Testis (tissue), 3 donors: Measurements from ENCODE around the gene NOSIP. TPM values are rescaled to one million over a fixed set of nuclear protein-coding genes. Genes with fewer than 3 reads are reported as not detected.

ENCODE experiments used
- DNase-seq: peaks from one replicate; pipeline ENCODE4 v3.0.0-alpha.2; 2019
- H3K27ac ChIP-seq, 2 donors: fragments of 200-600 bp; sonication (generic); one replicate each; pipeline ENCODE4 v1.5.1; 2019
- H3K27me3 ChIP-seq: fragments of 200-600 bp; sonication (generic); one replicate; pipeline ENCODE4 v1.5.1; 2019
- H3K36me3 ChIP-seq: fragments of 200-600 bp; sonication (generic); one replicate; pipeline ENCODE4 v1.5.1; 2017; ENCODE audit warnings: low read depth; ENCODE audit errors: missing control alignments
- H3K4me1 ChIP-seq: fragments of 200-600 bp; sonication (generic); one replicate; pipeline ENCODE4 v1.5.1; 2019
- H3K4me3 ChIP-seq, 2 donors: fragments of 200-600 bp; sonication (generic); one replicate each; pipeline ENCODE4 v1.5.1; 2017 to 2019
- H3K9me3 ChIP-seq: fragments of 200-600 bp; sonication (generic); one replicate; pipeline ENCODE4 v1.5.1; 2017
- POLR2A ChIP-seq: fragments of 450-650 bp; IDR thresholded peaks from one replicate; pipeline ENCODE4 v1.6.1; 2017; ENCODE audit warnings: antibody characterized with exemption, mild to moderate bottlenecking, moderate library complexity
- WGBS, 2 donors: methylation state at CpG; one replicate each; pipeline ENCODE4 v1.1.5; 2018; 5-methylcytosine and 5-hydroxymethylcytosine counted together
- intact Hi-C: fragments of 100-400 bp; cut with DNase I; formaldehyde crosslinking; loops from one replicate; pipeline ENCODE4 v1.15.1; 2023; ENCODE audit warnings: low total_unique reads
- polyA plus RNA-seq: library from polyadenylated mRNA; stranded (reverse); fragments of 350-450 nt; fragmentation: Illumina TruSeq; extraction: RNeasy Lipid Tissue Mini Kit (QIAGEN cat#74804); gene quantifications from one replicate; pipeline ENCODE4 v1.2.3, GENCODE V29; 2014; ENCODE audit warnings: low read depth, low replicate concordance; ENCODE audit not compliant: insufficient read depth
- total RNA-seq, 2 donors: library from RNA; depleted of rRNA; stranded (reverse); fragments of >200 nt; gene quantifications; one replicate each; pipeline ENCODE4 v1.2.3, GENCODE V29; 2016
- TF ChIP-seq, protein P1 (sequence below), 3 experiments: fragments of 450-650 bp in 2 of 3; fragments of 200-600 bp in 1 of 3; sonication (generic) in 1 of 3; IDR thresholded peaks; one replicate each; pipeline ENCODE4 v1.5.1; 2016 to 2019; ENCODE audit warnings: antibody characterized with exemption in 3 of 3, mild to moderate bottlenecking in 2 of 3, moderate library complexity in 1 of 3

The NOSIP gene
- total and polyA plus RNA-seq, 3 donors from 2014 or later, result 145 to 241 (median 151) TPM

DNA sequence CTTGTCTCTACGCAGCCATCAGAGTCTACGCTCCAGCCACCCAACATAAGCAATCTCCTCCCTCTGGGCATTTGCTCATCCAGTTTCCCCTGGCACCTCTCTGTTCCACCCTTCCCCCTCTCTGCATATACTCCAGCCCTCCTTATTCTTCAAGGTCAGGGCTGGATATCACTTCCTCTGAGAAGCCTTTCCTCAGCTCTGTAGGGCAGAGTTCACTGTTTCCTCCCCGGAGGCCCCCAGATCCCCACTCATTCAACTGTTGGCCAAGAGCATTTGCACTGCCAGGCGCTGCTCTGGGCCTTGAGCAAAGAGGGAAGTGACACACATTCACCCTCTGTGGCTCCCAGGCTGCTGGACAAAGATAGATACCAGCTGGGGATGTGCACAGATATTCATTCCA, 64.6 kb downstream of the NOSIP start:
- H3K27me3 ChIP-seq, result no peaks in the 10 kb centered on the region
- H3K4me1 ChIP-seq, result peaks cover 14% of the 10 kb centered on the region
- no peaks in the 10 kb centered on the region for H3K9me3 ChIP-seq
- H3K27ac ChIP-seq, result no peak overlapping the region
- no peaks in the 10 kb centered on the region for H3K36me3 ChIP-seq
- DNase-seq, result no peak
- WGBS, 2 donors, result 55 to 62% methylated on average over 4 of the region's 4 CpGs
- intact Hi-C loops, result no loop called here
- no peak for TF ChIP-seq POLR2A
- TF ChIP-seq, protein P1, sequence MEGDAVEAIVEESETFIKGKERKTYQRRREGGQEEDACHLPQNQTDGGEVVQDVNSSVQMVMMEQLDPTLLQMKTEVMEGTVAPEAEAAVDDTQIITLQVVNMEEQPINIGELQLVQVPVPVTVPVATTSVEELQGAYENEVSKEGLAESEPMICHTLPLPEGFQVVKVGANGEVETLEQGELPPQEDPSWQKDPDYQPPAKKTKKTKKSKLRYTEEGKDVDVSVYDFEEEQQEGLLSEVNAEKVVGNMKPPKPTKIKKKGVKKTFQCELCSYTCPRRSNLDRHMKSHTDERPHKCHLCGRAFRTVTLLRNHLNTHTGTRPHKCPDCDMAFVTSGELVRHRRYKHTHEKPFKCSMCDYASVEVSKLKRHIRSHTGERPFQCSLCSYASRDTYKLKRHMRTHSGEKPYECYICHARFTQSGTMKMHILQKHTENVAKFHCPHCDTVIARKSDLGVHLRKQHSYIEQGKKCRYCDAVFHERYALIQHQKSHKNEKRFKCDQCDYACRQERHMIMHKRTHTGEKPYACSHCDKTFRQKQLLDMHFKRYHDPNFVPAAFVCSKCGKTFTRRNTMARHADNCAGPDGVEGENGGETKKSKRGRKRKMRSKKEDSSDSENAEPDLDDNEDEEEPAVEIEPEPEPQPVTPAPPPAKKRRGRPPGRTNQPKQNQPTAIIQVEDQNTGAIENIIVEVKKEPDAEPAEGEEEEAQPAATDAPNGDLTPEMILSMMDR (IDR thresholded peaks at IDR 0.05), result no peak
- no peak overlapping the region for H3K4me3 ChIP-seq

DNA sequence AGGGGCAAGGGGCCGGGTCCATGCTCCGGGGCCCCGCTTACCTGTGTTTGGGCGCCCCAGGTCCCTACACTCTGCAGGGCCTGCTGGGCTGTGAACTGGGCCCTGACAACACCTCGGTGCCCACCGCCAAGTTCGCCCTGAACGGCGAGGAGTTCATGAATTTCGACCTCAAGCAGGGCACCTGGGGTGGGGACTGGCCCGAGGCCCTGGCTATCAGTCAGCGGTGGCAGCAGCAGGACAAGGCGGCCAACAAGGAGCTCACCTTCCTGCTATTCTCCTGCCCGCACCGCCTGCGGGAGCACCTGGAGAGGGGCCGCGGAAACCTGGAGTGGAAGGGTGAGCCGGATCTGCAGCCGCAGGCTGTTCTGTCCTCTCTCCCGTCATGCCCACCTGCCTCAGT, 66.2 kb downstream of the NOSIP start:
- Histone ChIP-seq H3K4me1 (peaks cover 14% of the 10 kb centered on the region), H3K27me3 (no peaks in the 10 kb centered on the region), H3K4me3 (peak overlapping the region in 1 of 2 donors; percentile 70), H3K27ac (peak overlapping the region in 1 of 2 donors; percentile 91), H3K9me3 (no peaks in the 10 kb centered on the region), H3K36me3 (no peaks in the 10 kb centered on the region)
- DNase-seq, result no peak
- intact Hi-C loops, result no loop called here
- TF ChIP-seq POLR2A, result no peak
- TF ChIP-seq, protein P1 (IDR thresholded peaks at IDR 0.05), result no peak
- WGBS, 2 donors, result 47 to 76% methylated on average over 15 to 20 of the region's 21 CpGs

DNA sequence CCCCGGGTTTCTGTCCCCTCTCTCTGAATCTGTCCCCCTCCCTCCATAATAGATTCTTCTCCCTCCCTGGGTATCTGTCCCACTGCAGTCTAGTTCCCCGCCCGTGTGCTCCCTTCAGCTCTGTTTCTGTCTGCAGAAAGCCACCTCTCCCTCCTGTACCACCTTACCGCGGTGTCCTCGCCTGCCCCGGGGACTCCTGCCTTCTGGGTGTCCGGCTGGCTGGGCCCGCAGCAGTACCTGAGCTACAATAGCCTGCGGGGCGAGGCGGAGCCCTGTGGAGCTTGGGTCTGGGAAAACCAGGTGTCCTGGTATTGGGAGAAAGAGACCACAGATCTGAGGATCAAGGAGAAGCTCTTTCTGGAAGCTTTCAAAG, 66.6 kb downstream of the NOSIP start:
- no peak for DNase-seq
- Histone ChIP-seq H3K27ac (peak overlapping the region; percentile 91), H3K4me3 (peak overlapping the region; percentile 70 to 85), H3K36me3 (no peaks in the 10 kb centered on the region), H3K4me1 (peaks cover 14% of the 10 kb centered on the region), H3K27me3 (no peaks in the 10 kb centered on the region), H3K9me3 (no peaks in the 10 kb centered on the region)
- 36 to 42% methylated on average over 12 of the region's 12 CpGs for WGBS, 2 donors
- TF ChIP-seq POLR2A, result no peak
- TF ChIP-seq, protein P1 (IDR thresholded peaks at IDR 0.05), result no peak
- intact Hi-C loops, result no loop called here

DNA sequence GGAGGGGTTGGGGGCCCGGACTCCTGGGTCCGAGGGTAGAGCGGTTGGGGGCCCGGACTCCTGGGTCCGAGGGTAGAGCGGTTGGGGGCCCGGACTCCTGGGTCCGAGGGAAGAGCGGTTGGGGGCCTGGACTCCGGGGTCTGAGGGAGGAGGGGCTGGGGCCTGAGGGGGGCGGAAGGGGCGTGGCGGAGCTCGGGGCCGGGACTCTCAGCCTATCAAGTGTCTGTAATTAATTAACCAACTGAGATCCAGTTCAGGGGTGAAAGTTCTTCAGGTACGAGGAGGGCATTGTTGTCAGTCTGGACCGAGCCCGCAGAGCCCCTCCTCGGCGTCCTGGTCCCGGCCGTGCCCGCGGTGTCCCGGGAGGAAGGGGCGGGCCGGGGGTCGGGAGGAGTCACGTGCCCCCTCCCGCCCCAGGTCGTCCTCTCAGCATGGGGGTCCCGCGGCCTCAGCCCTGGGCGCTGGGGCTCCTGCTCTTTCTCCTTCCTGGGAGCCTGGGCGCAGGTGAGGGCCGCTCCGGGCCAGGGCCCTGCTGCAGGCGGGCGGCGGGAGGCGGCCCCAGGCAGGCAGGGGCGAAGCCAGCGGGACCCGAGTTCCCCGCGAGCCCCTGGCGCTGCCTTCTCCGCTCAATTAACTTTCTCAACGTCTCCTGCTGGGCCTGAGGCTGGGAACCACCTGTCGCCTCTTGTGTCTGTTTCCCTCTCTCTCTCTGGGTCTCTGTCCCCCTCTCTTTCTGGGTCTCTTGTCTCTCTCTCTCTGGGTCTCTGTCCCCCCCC, 67.2 kb downstream of the NOSIP start:
- Histone ChIP-seq H3K4me1 (peaks cover 14% of the 10 kb centered on the region), H3K27ac (peak overlapping the region; percentile 91), H3K27me3 (no peaks in the 10 kb centered on the region), H3K4me3 (peak overlapping the region; percentile 70 to 85), H3K9me3 (no peaks in the 10 kb centered on the region), H3K36me3 (no peaks in the 10 kb centered on the region)
- DNase-seq, result peak; percentile 73
- no peak for TF ChIP-seq POLR2A
- TF ChIP-seq, protein P1 (IDR thresholded peaks at IDR 0.05), result no peak
- WGBS, 2 donors, result 1 to 2% methylated on average over 12 to 47 of the region's 50 CpGs
- intact Hi-C loops, result no loop called here
